ENCODE data around the gene KPNA4. TPM values are rescaled to one million over a fixed set of nuclear protein-coding genes. Genes with fewer than 3 reads are reported as not detected.

KPNA4 gene
- total and polyA plus RNA-seq, 2 of the 4 experiments (the other 2 are of a cell fraction): 12.9 to 46.1 TPM

- no peak overlapping the region for H3K4me3 ChIP-seq (ENCODE audit: insufficient read depth, low read depth, low read length)
- POLR2A ChIA-PET (ENCODE audit: unreplicated experiment): no interaction called here
- H3K9me3 ChIP-seq (ENCODE audit: control insufficient read depth, insufficient read depth, low read length): no peaks in the 10 kb centered on the region
- no peak overlapping the region for H2BK5ac ChIP-seq (ENCODE audit: low read depth, low read length, poor library complexity, severe bottlenecking)
- no peak overlapping the region for H4K8ac ChIP-seq (ENCODE audit: low read depth in 2 of 2, low read length in 2 of 2)
- CTCF ChIA-PET: no interaction called here
- DNase-seq (no peak), ATAC-seq (ENCODE audit: low read depth) (no peak)
- H3K9me1 ChIP-seq (ENCODE audit: insufficient read depth, low read length): no peaks in the 10 kb centered on the region
- H3K18ac ChIP-seq (ENCODE audit: low read depth, low read length): no peak overlapping the region
- intact Hi-C loops (cut with micrococcal nuclease): no loop called here
- no peak overlapping the region for H2BK20ac ChIP-seq (ENCODE audit: low read depth, low read length)
- no peak overlapping the region for H3K56ac ChIP-seq (ENCODE audit: extremely low read depth, insufficient read depth, low read length)
- H2BK120ac ChIP-seq (ENCODE audit: low read depth, low read length): no peak overlapping the region
- no peak overlapping the region for H2AFZ ChIP-seq (replicated peaks; ENCODE audit: low read length, poor library complexity)
- in situ Hi-C loops (cut with MboI; ENCODE audit: low sequenced_read_pairs): no loop called here
- H3K14ac ChIP-seq (replicated peaks; ENCODE audit: low read depth, low read length): no peak overlapping the region
- no peaks in the 10 kb centered on the region for H4K20me1 ChIP-seq (ENCODE audit: insufficient read depth, low read length)
- WGBS, 2 experiments (ENCODE audit: extremely low coverage in 2 of 2, insufficient read length in 1 of 2): no CpG with 5 or more reads among the region's 1 CpG
- no peaks in the 10 kb centered on the region for H3K4me1 ChIP-seq (ENCODE audit: control insufficient read depth, insufficient read depth, low read length)
- no peak overlapping the region for H3K27ac ChIP-seq (ENCODE audit: insufficient read depth, low read length)
- no peak overlapping the region for H2BK15ac ChIP-seq (ENCODE audit: low read depth, low read length)
- no peak overlapping the region for H2AK5ac ChIP-seq (ENCODE audit: low read depth, low read length)
- H3K27me3 ChIP-seq (ENCODE audit: control insufficient read depth, insufficient read depth, low read length): no peaks in the 10 kb centered on the region; the same call in 1 of the 2 replicates
- no peaks in the 10 kb centered on the region for H3K79me1 ChIP-seq (ENCODE audit: low read depth in 1 of 2, low read length in 2 of 2)
- no TSS peak for BruUV-seq (replicated peaks)
- H4K91ac ChIP-seq (ENCODE audit: insufficient read depth, low read depth, low read length): no peak overlapping the region
- no peak overlapping the region for H4K5ac ChIP-seq (ENCODE audit: low read depth, low read length)
- TF ChIP-seq, protein P1, sequence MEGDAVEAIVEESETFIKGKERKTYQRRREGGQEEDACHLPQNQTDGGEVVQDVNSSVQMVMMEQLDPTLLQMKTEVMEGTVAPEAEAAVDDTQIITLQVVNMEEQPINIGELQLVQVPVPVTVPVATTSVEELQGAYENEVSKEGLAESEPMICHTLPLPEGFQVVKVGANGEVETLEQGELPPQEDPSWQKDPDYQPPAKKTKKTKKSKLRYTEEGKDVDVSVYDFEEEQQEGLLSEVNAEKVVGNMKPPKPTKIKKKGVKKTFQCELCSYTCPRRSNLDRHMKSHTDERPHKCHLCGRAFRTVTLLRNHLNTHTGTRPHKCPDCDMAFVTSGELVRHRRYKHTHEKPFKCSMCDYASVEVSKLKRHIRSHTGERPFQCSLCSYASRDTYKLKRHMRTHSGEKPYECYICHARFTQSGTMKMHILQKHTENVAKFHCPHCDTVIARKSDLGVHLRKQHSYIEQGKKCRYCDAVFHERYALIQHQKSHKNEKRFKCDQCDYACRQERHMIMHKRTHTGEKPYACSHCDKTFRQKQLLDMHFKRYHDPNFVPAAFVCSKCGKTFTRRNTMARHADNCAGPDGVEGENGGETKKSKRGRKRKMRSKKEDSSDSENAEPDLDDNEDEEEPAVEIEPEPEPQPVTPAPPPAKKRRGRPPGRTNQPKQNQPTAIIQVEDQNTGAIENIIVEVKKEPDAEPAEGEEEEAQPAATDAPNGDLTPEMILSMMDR (conservative IDR thresholded peaks at IDR 0.05; ENCODE audit: low read depth, low read length): no peak
- TF ChIP-seq MAZ (IDR thresholded peaks at IDR 0.05; ENCODE audit: borderline replicate concordance, low read depth, low read length): no peak
- no peak for TF ChIP-seq RFX5 (IDR thresholded peaks at IDR 0.05; ENCODE audit: low read depth, low read length)
- no peak for TF ChIP-seq BHLHE40 (IDR thresholded peaks at IDR 0.05; ENCODE audit: low read depth, low read length)
- TF ChIP-seq MXI1 (IDR thresholded peaks at IDR 0.05; ENCODE audit: borderline replicate concordance, low read depth, low read length): no peak
- TF ChIP-seq RCOR1 (IDR thresholded peaks at IDR 0.05; ENCODE audit: insufficient replicate concordance, low read length): no peak
- TF ChIP-seq ELK1 (IDR thresholded peaks at IDR 0.05; ENCODE audit: borderline replicate concordance, low read depth, low read length): no peak
- no peak for TF ChIP-seq NFE2L2 (IDR thresholded peaks at IDR 0.05; ENCODE audit: low read depth, low read length)
- no peak for TF ChIP-seq CEBPB (IDR thresholded peaks at IDR 0.05; ENCODE audit: low read depth, low read length)
- no peak for TF ChIP-seq CHD1 (IDR thresholded peaks at IDR 0.05; ENCODE audit: low read depth, low read length)
- TF ChIP-seq RAD21 (IDR thresholded peaks at IDR 0.05; ENCODE audit: low read length): no peak
- no peak for TF ChIP-seq SMC3 (IDR thresholded peaks at IDR 0.05; ENCODE audit: low read depth, low read length)
- TF ChIP-seq USF2 (IDR thresholded peaks at IDR 0.05; ENCODE audit: low read depth, low read length): no peak
- TF ChIP-seq FOS (IDR thresholded peaks at IDR 0.05; ENCODE audit: low read depth, low read length): no peak
- no peak for TF ChIP-seq POLR2A (IDR thresholded peaks at IDR 0.05; ENCODE audit: low read depth, low read length)
- TF ChIP-seq MAFK (IDR thresholded peaks at IDR 0.05; ENCODE audit: low read depth, low read length): no peak
- H3K23ac ChIP-seq (ENCODE audit: low read depth, low read length): no peak overlapping the region
- no peaks in the 10 kb centered on the region for H3K36me3 ChIP-seq (ENCODE audit: control insufficient read depth, insufficient read depth, low read length)
- dilution Hi-C loops (cut with HindIII; ENCODE audit: low sequenced_read_pairs, unreplicated experiment): no loop called here
- no peak overlapping the region for H3K4me2 ChIP-seq (ENCODE audit: low read depth, low read length)
- H3K4ac ChIP-seq (ENCODE audit: low read depth, low read length): no peak overlapping the region
- H3K9ac ChIP-seq (ENCODE audit: low read depth, low read length): no peak overlapping the region
- H2AK9ac ChIP-seq (replicated peaks; ENCODE audit: low read depth, low read length, poor library complexity): no peak overlapping the region
Measured at GRCh38 chr3:160587105-160587504, 21.7 kb upstream of the KPNA4 start.

Measured in IMR-90 (cell line).